HepG2 (cell line): ENCODE results near the gene ARL15. TPM values are rescaled to one million over a fixed set of nuclear protein-coding genes. Genes with fewer than 3 reads are reported as not detected.

ENCODE experiments used
- ATAC-seq: fragments of 200-7000 bp; cut with Tn5 transposase; 3 replicates; pipeline ENCODE4 v1.9.1; 2020; ENCODE audit warnings: mild to moderate bottlenecking, moderate library complexity
- BruUV-seq: library from RNA; stranded (reverse); fragments of 400-500 nt; replicated peaks from 2 replicates; lab custom pipeline; 2021; lab: Mats Ljungman, UMichigan
- CTCF ChIA-PET: fragments of 300-600 bp; formaldehyde crosslinking; extraction: SDS; loops from one replicate; lab custom pipeline; 2021; ENCODE audit warnings: low total read pairs, inconsistent platforms, low intra/inter-chr PET ratio; lab: Yijun Ruan, JAX
- POLR2A ChIA-PET: fragments of 350-600 bp; sonication (Branson Sonifier 250); formaldehyde crosslinking; loops from one replicate; lab custom pipeline; 2020; ENCODE audit warnings: antibody characterized with exemption, inconsistent platforms; lab: Yijun Ruan, JAX
- DNase-seq: peaks from one replicate; pipeline ENCODE4 v3.0.0-alpha.2; 2015; ENCODE audit warnings: low spot score
- FAIRE-seq: peaks from 3 replicates; lab custom pipeline; 2011; peaks lifted over from hg19 to GRCh38; lab: Jason Lieb, UNC
- H2AFZ ChIP-seq: one replicate; pipeline ENCODE4 v1.6.1; 2011; ENCODE audit warnings: low read length, inconsistent platforms
- H3K27ac ChIP-seq: fragments of 300-600 bp; 3 replicates; pipeline ENCODE4 v1.8.0; 2011; ENCODE audit warnings: mixed run types, mild to moderate bottlenecking, mixed read lengths, low read length, inconsistent platforms; ENCODE audit not compliant: insufficient read depth; ENCODE audit errors: extremely low read length
- H3K27me3 ChIP-seq, 2 experiments: fragments of 200-600 bp in 1 of 2; 2 replicates in 1 of 2; 3 replicates in 1 of 2; pipeline versions ENCODE4 v1.6.0 to v1.8.0; 2011; ENCODE audit warnings: low read length in 2 of 2, mild to moderate bottlenecking in 2 of 2, moderate library complexity in 2 of 2, inconsistent platforms in 1 of 2; ENCODE audit not compliant: insufficient read depth in 2 of 2, control insufficient read depth in 1 of 2
- H3K36me3 ChIP-seq, 2 experiments: fragments of 200-600 bp in 1 of 2; replicated peaks in 1 of 2; 2 replicates in 1 of 2; 3 replicates in 1 of 2; pipeline versions ENCODE4 v1.5.1 to v1.8.0; 2011; ENCODE audit warnings: low read length in 2 of 2, inconsistent platforms in 1 of 2; ENCODE audit not compliant: insufficient read depth in 2 of 2, control insufficient read depth in 1 of 2
- H3K4me1 ChIP-seq: 2 replicates; pipeline ENCODE4 v1.5.1; 2012; ENCODE audit warnings: low read length, inconsistent platforms; ENCODE audit not compliant: insufficient read depth
- H3K4me2 ChIP-seq: 2 replicates; pipeline ENCODE4 v1.6.0; 2011; ENCODE audit warnings: low read depth, low read length, inconsistent platforms
- H3K4me3 ChIP-seq, 3 experiments: fragments of 200-600 bp in 1 of 3; sonication (generic), shearing (Covaris generic) in 1 of 3; replicated peaks in 1 of 3; 2 replicates each; pipeline ENCODE4 v1.5.1; 2011 to 2016; ENCODE audit warnings: low read length in 3 of 3, inconsistent platforms in 2 of 3, low read depth in 2 of 3, mild to moderate bottlenecking in 2 of 3, control low read depth in 1 of 3, mixed read lengths in 1 of 3; ENCODE audit not compliant: insufficient read depth in 1 of 3
- H3K79me2 ChIP-seq: one replicate; pipeline ENCODE4 v1.6.1; 2011; ENCODE audit warnings: low read length, inconsistent platforms; ENCODE audit not compliant: insufficient read depth
- H3K9ac ChIP-seq: 2 replicates; pipeline ENCODE4 v1.6.0; 2011; ENCODE audit warnings: mild to moderate bottlenecking, low read depth, low read length, inconsistent platforms; ENCODE audit not compliant: insufficient read depth
- H3K9me3 ChIP-seq: 2 replicates; pipeline ENCODE4 v1.5.1; 2012; ENCODE audit warnings: mild to moderate bottlenecking, low read length
- H4K20me1 ChIP-seq: 2 replicates; pipeline ENCODE4 v1.6.0; 2011; ENCODE audit warnings: inconsistent platforms, mild to moderate bottlenecking, low read length, moderate library complexity; ENCODE audit not compliant: insufficient read depth
- CENPX ChIP-seq: sonication (generic); formaldehyde crosslinking; IDR thresholded peaks from 2 replicates; pipeline ENCODE4 v1.9.0; 2021; ENCODE audit warnings: mild to moderate bottlenecking, missing genetic modification reagents, moderate library complexity
- U2AF2 ChIP-seq: fragments of 200-400 bp; formaldehyde crosslinking; IDR thresholded peaks from 2 replicates; pipeline ENCODE4 v1.6.1; 2017; ENCODE audit warnings: low read depth, mild to moderate bottlenecking, low read length
- WGBS: methylation state at CpG from one replicate; pipeline ENCODE4 v1.1.6; 2017; ENCODE audit warnings: low lambda C conversion rate; 5-methylcytosine and 5-hydroxymethylcytosine counted together
- in situ Hi-C: cut with HindIII; loops from 2 replicates; pipeline ENCODE4 v1.10.0; 2017; ENCODE audit warnings: low pct_unique_long_range_greater_than_20kb; ENCODE audit not compliant: extremely low pct_ligation_motif_present
- intact Hi-C: fragments of 100-400 bp; cut with micrococcal nuclease; formaldehyde crosslinking; loops from one replicate; pipeline ENCODE4 v1.10.0; 2022; ENCODE audit not compliant: unreplicated experiment
- polyA plus RNA-seq, 8 experiments: library from polyadenylated mRNA; depleted of rRNA in 3 of 8; stranded (reverse) in 7 of 8; unstranded in 1 of 8; fragments of >200 nt; fragmentation: Illumina TruSeq in 4 of 8; extraction: Trizol in 4 of 8; gene quantifications; 2 replicates each; pipeline versions ENCODE4 v1.2.1 to v1.2.3, GENCODE V29; 2011 to 2016; ENCODE audit warnings: low read depth in 4 of 8, missing spikeins in 1 of 8, mixed read lengths in 1 of 8; ENCODE audit not compliant: insufficient read depth in 1 of 8
- total RNA-seq, 5 experiments: library from RNA; depleted of rRNA; stranded (reverse); fragments of >200 nt; fragmentation: Illumina TruSeq; extraction: Trizol; gene quantifications; 2 replicates each; pipeline ENCODE4 v1.2.3, GENCODE V29; 2016; ENCODE audit warnings: low read depth in 1 of 5
- TF ChIP-seq, protein P1 (sequence below): sonication (generic); formaldehyde crosslinking; IDR thresholded peaks from 2 replicates; pipeline ENCODE4 v1.4.0; 2020; ENCODE audit warnings: missing genetic modification reagents
- TF ChIP-seq, protein P2 (sequence below): sonication (generic); formaldehyde crosslinking; IDR thresholded peaks from 2 replicates; pipeline ENCODE4 v1.4.0; 2020; ENCODE audit warnings: missing genetic modification reagents, borderline replicate concordance
- TF ChIP-seq, protein P3 (sequence below): sonication (generic); formaldehyde crosslinking; IDR thresholded peaks from 2 replicates; pipeline ENCODE4 v1.8.1; 2022; ENCODE audit warnings: low read depth, mild to moderate bottlenecking, missing genetic modification reagents
- TF ChIP-seq, protein P4 (sequence below): sonication (generic); formaldehyde crosslinking; IDR thresholded peaks from 2 replicates; pipeline ENCODE4 v1.9.0; 2022; ENCODE audit warnings: missing genetic modification reagents, mild to moderate bottlenecking, borderline replicate concordance

The ARL15 gene
- total and polyA plus RNA-seq, 2 of the 13 experiments (the other 11 are each of a cell fraction or from before 2014, with no cell fraction given) = 2.5 to 7.7 TPM

DNA sequence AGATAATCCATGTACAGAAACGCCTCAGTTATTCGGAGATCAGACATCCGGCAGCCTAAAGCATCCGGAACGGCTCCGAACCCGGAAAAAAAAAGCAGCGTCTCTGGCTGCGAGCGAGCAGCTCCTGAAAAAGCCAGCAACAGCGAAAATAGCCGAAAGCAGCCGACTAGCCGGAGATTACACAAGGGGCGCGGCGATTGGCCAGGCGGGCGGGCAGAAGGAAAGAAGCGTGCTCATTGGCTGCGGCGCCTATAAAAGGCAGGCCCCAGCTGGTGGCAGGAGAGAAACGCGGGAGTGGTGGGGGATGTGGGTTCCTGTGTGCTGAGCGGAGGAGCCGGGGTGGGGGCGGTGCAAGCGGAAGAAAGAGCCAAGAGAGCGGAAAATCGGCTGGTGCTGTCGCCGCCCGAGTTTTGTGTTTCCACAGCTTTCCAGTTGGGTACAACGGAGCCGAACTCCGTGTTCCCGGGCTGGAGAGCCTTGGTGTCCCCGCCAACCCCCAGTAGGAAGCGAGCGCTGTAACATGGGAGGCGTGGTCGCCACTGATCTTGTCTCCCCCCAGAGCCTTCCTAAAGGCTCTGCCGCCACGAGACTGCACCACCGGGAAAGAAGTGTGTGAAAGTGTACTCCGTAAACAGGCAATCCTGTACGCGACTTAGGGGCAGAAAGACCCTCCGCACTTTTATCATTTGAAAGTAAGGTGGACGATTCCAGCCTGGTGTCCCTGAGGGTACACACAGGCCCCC is at the start of gene ARL15 (continued):
- TF ChIP-seq, protein P1, sequence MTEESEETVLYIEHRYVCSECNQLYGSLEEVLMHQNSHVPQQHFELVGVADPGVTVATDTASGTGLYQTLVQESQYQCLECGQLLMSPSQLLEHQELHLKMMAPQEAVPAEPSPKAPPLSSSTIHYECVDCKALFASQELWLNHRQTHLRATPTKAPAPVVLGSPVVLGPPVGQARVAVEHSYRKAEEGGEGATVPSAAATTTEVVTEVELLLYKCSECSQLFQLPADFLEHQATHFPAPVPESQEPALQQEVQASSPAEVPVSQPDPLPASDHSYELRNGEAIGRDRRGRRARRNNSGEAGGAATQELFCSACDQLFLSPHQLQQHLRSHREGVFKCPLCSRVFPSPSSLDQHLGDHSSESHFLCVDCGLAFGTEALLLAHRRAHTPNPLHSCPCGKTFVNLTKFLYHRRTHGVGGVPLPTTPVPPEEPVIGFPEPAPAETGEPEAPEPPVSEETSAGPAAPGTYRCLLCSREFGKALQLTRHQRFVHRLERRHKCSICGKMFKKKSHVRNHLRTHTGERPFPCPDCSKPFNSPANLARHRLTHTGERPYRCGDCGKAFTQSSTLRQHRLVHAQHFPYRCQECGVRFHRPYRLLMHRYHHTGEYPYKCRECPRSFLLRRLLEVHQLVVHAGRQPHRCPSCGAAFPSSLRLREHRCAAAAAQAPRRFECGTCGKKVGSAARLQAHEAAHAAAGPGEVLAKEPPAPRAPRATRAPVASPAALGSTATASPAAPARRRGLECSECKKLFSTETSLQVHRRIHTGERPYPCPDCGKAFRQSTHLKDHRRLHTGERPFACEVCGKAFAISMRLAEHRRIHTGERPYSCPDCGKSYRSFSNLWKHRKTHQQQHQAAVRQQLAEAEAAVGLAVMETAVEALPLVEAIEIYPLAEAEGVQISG (CRISPR knock-in tag) = peak; percentile 67; the same call in 1 of the 2 replicates
- TF ChIP-seq U2AF2 = no peak
- no peak for TF ChIP-seq CENPX (CRISPR knock-in tag)

DNA sequence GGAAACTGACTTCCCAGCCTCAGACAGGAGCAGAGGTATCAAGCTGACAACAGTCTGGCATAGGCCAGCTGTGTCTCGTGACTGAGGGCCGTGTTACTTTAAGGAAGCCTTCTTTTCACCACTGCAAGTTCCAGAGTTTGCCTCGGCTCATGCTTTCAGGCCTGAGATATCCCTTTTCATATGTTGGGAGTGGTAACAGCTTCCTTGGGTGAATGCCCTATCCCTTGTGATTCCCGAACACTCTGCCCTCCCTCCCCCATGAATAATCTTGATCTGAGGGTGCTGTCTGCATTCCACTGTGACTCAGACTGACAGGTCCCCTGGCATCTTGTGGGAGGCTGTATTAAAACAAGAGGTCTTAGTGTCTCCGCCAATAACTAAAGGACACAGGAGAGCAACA is 49.7 kb upstream of the ARL15 start:
- Histone ChIP-seq H3K27me3 (no peaks in the 10 kb centered on the region; a peak in 1 of 5 replicates), H3K4me2 (no peak overlapping the region), H3K36me3 (no peaks in the 10 kb centered on the region), H3K79me2 (no peaks in the 10 kb centered on the region), H3K4me1 (peaks cover 11% of the 10 kb centered on the region), H2AFZ (no peak overlapping the region), H3K27ac (no peak overlapping the region), H4K20me1 (no peaks in the 10 kb centered on the region), H3K9me3 (peaks cover 5% of the 10 kb centered on the region), H3K4me3 (no peak overlapping the region), H3K9ac (no peak overlapping the region)
- 28% methylated on average over 4 of the region's 5 CpGs for WGBS
- DNase-seq (no peak), ATAC-seq (no peak), FAIRE-seq (no peak)
- POLR2A ChIA-PET = no interaction called here
- CTCF ChIA-PET = no interaction called here
- no TSS peak for BruUV-seq
- intact Hi-C loops (no loop called here), in situ Hi-C loops (no loop called here)
- TF ChIP-seq, protein P2, sequence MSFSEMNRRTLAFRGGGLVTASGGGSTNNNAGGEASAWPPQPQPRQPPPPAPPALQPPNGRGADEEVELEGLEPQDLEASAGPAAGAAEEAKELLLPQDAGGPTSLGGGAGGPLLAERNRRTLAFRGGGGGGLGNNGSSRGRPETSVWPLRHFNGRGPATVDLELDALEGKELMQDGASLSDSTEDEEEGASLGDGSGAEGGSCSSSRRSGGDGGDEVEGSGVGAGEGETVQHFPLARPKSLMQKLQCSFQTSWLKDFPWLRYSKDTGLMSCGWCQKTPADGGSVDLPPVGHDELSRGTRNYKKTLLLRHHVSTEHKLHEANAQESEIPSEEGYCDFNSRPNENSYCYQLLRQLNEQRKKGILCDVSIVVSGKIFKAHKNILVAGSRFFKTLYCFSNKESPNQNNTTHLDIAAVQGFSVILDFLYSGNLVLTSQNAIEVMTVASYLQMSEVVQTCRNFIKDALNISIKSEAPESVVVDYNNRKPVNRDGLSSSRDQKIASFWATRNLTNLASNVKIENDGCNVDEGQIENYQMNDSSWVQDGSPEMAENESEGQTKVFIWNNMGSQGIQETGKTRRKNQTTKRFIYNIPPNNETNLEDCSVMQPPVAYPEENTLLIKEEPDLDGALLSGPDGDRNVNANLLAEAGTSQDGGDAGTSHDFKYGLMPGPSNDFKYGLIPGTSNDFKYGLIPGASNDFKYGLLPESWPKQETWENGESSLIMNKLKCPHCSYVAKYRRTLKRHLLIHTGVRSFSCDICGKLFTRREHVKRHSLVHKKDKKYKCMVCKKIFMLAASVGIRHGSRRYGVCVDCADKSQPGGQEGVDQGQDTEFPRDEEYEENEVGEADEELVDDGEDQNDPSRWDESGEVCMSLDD (CRISPR knock-in tag) = no peak
- TF ChIP-seq, protein P3, sequence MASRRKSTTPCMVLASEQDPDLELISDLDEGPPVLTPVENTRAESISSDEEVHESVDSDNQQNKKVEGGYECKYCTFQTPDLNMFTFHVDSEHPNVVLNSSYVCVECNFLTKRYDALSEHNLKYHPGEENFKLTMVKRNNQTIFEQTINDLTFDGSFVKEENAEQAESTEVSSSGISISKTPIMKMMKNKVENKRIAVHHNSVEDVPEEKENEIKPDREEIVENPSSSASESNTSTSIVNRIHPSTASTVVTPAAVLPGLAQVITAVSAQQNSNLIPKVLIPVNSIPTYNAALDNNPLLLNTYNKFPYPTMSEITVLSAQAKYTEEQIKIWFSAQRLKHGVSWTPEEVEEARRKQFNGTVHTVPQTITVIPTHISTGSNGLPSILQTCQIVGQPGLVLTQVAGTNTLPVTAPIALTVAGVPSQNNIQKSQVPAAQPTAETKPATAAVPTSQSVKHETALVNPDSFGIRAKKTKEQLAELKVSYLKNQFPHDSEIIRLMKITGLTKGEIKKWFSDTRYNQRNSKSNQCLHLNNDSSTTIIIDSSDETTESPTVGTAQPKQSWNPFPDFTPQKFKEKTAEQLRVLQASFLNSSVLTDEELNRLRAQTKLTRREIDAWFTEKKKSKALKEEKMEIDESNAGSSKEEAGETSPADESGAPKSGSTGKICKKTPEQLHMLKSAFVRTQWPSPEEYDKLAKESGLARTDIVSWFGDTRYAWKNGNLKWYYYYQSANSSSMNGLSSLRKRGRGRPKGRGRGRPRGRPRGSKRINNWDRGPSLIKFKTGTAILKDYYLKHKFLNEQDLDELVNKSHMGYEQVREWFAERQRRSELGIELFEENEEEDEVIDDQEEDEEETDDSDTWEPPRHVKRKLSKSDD (CRISPR knock-in tag) = no peak
- TF ChIP-seq, protein P4, sequence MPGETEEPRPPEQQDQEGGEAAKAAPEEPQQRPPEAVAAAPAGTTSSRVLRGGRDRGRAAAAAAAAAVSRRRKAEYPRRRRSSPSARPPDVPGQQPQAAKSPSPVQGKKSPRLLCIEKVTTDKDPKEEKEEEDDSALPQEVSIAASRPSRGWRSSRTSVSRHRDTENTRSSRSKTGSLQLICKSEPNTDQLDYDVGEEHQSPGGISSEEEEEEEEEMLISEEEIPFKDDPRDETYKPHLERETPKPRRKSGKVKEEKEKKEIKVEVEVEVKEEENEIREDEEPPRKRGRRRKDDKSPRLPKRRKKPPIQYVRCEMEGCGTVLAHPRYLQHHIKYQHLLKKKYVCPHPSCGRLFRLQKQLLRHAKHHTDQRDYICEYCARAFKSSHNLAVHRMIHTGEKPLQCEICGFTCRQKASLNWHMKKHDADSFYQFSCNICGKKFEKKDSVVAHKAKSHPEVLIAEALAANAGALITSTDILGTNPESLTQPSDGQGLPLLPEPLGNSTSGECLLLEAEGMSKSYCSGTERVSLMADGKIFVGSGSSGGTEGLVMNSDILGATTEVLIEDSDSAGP (CRISPR knock-in tag) = no peak
